Measurements from ENCODE around the gene PRAME. TPM values are rescaled to one million over a fixed set of nuclear protein-coding genes. Genes with fewer than 3 reads are reported as not detected.

The PRAME gene, protein sequence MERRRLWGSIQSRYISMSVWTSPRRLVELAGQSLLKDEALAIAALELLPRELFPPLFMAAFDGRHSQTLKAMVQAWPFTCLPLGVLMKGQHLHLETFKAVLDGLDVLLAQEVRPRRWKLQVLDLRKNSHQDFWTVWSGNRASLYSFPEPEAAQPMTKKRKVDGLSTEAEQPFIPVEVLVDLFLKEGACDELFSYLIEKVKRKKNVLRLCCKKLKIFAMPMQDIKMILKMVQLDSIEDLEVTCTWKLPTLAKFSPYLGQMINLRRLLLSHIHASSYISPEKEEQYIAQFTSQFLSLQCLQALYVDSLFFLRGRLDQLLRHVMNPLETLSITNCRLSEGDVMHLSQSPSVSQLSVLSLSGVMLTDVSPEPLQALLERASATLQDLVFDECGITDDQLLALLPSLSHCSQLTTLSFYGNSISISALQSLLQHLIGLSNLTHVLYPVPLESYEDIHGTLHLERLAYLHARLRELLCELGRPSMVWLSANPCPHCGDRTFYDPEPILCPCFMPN
- under 0.01 and 0.58 TPM in 2 replicates for total RNA-seq

DNA sequence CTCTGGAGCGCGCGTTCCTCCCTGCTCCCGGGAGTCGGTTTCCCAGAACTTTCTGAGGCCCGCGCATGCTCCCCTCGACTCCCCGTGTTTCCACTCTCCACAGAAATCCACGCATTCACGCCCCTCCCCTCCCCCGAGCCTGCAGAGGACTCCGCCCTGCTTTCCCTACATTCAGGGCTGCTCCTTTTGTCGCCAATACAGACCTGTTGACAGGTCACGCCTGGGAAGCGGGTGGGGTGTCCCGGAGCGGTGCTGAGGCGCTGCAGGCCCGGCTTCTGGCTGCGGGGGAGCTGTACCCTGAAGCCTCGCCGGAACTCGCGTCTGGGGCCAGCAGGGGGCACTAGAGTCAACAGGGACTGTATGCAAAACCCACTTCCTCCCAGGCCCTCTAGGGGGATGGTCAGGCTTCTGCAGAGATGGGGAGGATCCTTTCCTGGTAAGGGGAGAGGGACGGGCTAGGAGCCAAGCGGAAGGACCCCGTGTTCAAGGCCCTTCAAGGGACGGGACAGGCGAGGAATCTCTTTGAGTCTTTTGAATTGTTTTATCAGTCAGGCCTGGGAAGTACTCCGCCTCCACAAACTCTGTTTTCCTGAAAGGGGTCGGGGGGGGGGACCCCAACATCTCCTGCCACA, at the start of gene PRAME:
Gene PRAME (minus strand): TSS at position 294 of the 632 bp plus-strand sequence. CDS start 2,433 bp downstream, outside the sequence.

DNA sequence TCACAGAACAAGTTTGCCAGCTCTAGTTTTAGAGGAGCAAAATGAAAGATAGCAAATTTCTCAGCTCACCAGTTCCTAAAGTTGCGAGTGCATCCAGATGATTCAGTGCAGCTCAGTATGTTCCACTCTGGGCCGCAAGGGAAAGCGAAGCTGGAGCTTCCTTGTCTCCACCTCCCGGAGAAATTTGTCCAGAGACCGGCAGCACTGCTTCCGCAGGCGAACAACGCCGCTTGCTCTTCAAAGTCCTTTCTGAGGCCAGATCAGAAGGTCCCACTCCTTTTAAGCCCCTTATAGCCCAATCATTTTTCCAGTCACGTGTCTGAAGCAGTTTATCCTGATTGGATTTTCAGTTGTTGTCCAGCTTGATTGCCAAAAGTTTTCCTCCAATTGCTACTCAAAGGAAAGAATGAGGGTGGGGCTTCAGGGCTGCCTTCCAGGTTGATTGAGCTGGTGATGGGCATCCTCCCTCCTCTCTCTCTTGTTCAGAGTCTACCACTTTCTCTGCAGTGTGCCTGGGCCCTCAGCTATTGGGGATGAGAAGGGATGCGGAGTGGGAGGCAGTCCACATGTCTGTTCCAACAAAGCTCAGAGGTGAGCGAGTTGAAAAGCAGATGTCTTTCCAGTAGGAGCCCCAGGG, 38.9 kb downstream of the PRAME start, which contains the start of gene ZNF280A:
Gene ZNF280A (minus strand): TSS at position 251 of the 637 bp plus-strand sequence. CDS start 4,640 bp downstream, outside the sequence.

DNA sequence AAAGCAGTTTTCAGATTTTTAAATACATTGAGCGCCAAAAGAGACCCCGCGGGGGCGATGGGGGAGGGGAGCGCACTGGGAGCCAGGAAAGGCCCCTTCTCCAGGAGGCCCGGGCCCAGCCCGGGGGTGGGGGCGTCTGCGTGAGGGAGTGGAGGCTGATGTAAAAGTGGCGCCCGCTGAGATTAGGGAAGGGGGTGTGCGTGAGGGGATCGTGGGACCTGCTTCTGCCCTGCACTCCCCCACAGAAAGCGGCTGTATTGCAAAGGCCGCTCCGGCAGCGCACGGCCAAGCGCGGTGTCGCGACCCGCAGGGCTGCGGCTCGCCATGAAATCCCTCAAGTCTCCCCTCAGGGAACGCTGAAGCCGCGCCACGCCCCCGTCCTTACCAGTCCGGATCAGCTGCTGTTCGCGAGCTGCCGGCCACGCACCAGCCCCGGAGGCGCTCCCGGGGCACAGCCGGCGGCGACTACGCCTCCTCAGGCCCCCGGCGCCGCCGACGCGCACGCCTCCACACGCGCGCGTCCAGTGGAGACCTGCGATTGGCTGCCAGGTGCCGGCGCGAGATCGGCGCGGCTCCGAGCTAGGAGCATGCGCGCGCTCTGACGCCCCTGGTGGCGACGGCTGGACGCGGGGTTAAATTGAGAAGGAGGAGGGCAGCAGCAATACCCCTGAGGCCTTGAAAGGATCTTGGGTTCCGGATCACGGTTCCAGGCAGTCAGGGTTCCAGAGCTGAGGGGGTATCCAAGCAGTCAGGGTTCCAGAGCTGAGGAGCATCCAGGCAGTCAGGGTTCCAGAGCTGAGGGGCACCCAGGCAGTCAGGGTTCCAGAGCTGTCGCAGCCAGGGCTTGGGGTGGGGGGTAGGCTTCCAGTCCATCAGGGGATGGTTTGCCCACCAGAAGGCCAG, 50.5 kb downstream of the PRAME start, which contains the start of gene ZNF280B:
Gene ZNF280B (minus strand): TSS at position 469 of the 903 bp plus-strand sequence. CDS start 19,344 bp downstream, outside the sequence.

Other genes with a start within 250 kb of the PRAME start
- gene ZNF280B, start 50.5 kb downstream of the PRAME start, total RNA-seq: 0.56 and 0.58 TPM in 2 replicates
- under 0.01 and 0.28 TPM in 2 replicates for gene ZNF280A, start 39.0 kb downstream of the PRAME start, total RNA-seq
- gene GGTLC2, start 85.3 kb upstream of the PRAME start, total RNA-seq: not detected in 2 replicates

Data from regular cardiac myocyte (primary cell).